Measurements from ENCODE around the gene IRX1.

The IRX1 gene

DNA sequence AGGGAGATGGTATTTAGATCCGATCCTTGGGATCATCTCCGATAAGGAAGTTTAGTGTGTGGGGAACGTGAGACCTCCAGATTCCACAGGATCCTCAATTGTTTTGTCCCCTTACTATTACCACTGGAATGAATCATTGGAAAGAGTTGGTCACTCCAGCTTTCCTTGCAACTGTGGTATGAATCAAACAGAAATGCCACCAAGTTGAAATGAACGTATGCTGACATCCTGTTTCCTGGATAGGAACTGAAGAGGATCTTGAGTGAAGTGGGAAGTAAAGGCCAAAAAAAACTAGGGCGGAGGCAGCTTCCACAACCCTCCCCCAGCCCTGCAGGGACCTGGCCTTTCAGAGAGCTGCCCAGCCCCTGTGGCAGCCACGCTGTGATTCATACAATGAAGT lies 23.9 kb downstream of the IRX1 start:
- Histone ChIP-seq H3K27ac (replicated peaks) (no peak overlapping the region), H3K4me3 (replicated peaks; ENCODE audit: insufficient read depth, low read length) (no peak overlapping the region)
- TF ChIP-seq POLR2AphosphoS5 (IDR thresholded peaks at IDR 0.05; ENCODE audit: low read depth) (no peak), SPI1 (IDR thresholded peaks at IDR 0.05; ENCODE audit: borderline replicate concordance, low read depth) (no peak), GABPA (IDR thresholded peaks at IDR 0.05; ENCODE audit: low read depth) (no peak)
- TF ChIP-seq, protein P1, sequence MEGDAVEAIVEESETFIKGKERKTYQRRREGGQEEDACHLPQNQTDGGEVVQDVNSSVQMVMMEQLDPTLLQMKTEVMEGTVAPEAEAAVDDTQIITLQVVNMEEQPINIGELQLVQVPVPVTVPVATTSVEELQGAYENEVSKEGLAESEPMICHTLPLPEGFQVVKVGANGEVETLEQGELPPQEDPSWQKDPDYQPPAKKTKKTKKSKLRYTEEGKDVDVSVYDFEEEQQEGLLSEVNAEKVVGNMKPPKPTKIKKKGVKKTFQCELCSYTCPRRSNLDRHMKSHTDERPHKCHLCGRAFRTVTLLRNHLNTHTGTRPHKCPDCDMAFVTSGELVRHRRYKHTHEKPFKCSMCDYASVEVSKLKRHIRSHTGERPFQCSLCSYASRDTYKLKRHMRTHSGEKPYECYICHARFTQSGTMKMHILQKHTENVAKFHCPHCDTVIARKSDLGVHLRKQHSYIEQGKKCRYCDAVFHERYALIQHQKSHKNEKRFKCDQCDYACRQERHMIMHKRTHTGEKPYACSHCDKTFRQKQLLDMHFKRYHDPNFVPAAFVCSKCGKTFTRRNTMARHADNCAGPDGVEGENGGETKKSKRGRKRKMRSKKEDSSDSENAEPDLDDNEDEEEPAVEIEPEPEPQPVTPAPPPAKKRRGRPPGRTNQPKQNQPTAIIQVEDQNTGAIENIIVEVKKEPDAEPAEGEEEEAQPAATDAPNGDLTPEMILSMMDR (IDR thresholded peaks at IDR 0.05; ENCODE audit: insufficient read depth, low read length): no peak
- TF ChIP-seq, protein P2, sequence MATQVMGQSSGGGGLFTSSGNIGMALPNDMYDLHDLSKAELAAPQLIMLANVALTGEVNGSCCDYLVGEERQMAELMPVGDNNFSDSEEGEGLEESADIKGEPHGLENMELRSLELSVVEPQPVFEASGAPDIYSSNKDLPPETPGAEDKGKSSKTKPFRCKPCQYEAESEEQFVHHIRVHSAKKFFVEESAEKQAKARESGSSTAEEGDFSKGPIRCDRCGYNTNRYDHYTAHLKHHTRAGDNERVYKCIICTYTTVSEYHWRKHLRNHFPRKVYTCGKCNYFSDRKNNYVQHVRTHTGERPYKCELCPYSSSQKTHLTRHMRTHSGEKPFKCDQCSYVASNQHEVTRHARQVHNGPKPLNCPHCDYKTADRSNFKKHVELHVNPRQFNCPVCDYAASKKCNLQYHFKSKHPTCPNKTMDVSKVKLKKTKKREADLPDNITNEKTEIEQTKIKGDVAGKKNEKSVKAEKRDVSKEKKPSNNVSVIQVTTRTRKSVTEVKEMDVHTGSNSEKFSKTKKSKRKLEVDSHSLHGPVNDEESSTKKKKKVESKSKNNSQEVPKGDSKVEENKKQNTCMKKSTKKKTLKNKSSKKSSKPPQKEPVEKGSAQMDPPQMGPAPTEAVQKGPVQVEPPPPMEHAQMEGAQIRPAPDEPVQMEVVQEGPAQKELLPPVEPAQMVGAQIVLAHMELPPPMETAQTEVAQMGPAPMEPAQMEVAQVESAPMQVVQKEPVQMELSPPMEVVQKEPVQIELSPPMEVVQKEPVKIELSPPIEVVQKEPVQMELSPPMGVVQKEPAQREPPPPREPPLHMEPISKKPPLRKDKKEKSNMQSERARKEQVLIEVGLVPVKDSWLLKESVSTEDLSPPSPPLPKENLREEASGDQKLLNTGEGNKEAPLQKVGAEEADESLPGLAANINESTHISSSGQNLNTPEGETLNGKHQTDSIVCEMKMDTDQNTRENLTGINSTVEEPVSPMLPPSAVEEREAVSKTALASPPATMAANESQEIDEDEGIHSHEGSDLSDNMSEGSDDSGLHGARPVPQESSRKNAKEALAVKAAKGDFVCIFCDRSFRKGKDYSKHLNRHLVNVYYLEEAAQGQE (IDR thresholded peaks at IDR 0.05; ENCODE audit: insufficient replicate concordance, low read depth): no peak

DNA sequence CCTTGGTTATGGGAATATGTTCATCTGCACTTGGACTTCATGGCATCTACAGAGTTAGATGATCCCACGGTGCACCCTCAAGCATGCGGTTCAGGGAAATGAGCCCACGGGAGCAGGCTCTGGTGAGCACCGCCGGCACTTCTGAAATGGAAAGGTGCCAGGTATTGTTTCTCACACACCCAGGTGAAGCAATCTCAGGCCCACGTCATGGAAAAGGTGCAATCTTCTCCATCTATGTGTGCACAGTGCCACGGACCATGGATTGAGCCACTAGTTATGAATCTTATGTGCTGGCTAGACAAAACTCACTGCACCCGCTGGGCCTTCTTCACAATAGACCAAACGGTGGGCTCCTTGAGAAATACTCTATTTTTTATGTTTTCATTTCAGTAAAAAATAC lies 27.3 kb downstream of the IRX1 start:
- no peak for DNase-seq (ENCODE audit: low read depth in 1 of 2, low spot score in 1 of 2)
- no peak for TF ChIP-seq SPI1 (IDR thresholded peaks at IDR 0.05; ENCODE audit: borderline replicate concordance, low read depth)
- TF ChIP-seq, protein P2 (IDR thresholded peaks at IDR 0.05; ENCODE audit: insufficient replicate concordance, low read depth): no peak
- TF ChIP-seq, protein P1 (IDR thresholded peaks at IDR 0.05; ENCODE audit: insufficient read depth, low read length): no peak
- no peak for TF ChIP-seq GABPA (IDR thresholded peaks at IDR 0.05; ENCODE audit: low read depth)
- TF ChIP-seq POLR2AphosphoS5 (IDR thresholded peaks at IDR 0.05; ENCODE audit: low read depth): no peak
- Histone ChIP-seq H3K27me3 (ENCODE audit: insufficient read depth, poor library complexity, severe bottlenecking) (no peaks in the 10 kb centered on the region), H3K4me3 (replicated peaks; ENCODE audit: insufficient read depth, low read length) (no peak overlapping the region), H3K27ac (replicated peaks) (no peak overlapping the region)

More for the DNA sequence above, 23.9 kb downstream of the IRX1 start:
- DNase-seq (ENCODE audit: low read depth in 1 of 2, low spot score in 1 of 2): no peak
- no peaks in the 10 kb centered on the region for H3K27me3 ChIP-seq (ENCODE audit: insufficient read depth, poor library complexity, severe bottlenecking)

DNA sequence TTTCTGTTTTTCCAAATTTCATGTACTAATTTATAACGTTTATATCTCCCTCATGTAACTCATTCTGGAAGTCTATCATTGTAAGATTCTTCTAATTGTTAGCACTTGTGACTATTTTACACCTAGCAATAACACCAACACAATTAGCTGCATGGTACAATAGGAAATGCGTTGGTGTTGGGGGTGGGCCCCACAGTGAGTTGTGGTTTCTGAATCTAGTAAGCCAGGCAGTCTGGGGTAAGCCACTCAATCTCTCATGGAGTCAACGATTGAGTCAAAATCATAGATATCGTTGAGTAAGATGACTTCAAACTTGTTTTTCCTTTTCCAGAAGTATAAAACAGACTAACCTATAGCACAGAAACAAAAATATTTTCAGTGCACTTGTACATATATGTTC lies 30.0 kb downstream of the IRX1 start:
- no peak for DNase-seq (ENCODE audit: low read depth in 1 of 2, low spot score in 1 of 2)
- no peak overlapping the region for H3K27ac ChIP-seq (replicated peaks)
- no peak overlapping the region for H3K4me3 ChIP-seq (replicated peaks; ENCODE audit: insufficient read depth, low read length)
- no peaks in the 10 kb centered on the region for H3K27me3 ChIP-seq (ENCODE audit: insufficient read depth, poor library complexity, severe bottlenecking)
- no peak for TF ChIP-seq GABPA (IDR thresholded peaks at IDR 0.05; ENCODE audit: low read depth)
- no peak for TF ChIP-seq SPI1 (IDR thresholded peaks at IDR 0.05; ENCODE audit: borderline replicate concordance, low read depth)
- TF ChIP-seq, protein P2 (IDR thresholded peaks at IDR 0.05; ENCODE audit: insufficient replicate concordance, low read depth): no peak
- no peak for TF ChIP-seq POLR2AphosphoS5 (IDR thresholded peaks at IDR 0.05; ENCODE audit: low read depth)
- TF ChIP-seq, protein P1 (IDR thresholded peaks at IDR 0.05; ENCODE audit: insufficient read depth, low read length): no peak
